Endometrium (tissue), 2 donors: ENCODE results near the gene BRD3.

Source experiments
- FAIRE-seq: peaks from 2 replicates; lab custom pipeline; 2012; peaks lifted over from hg19 to GRCh38; lab: Jason Lieb, UNC
- donor health status: control.
- donor health status: control.

Gene BRD3

GRCh38 chr9:134010310-134011173, 57.3 kb downstream of the BRD3 start:
- FAIRE-seq, result no peak

- FAIRE-seq, result no peak
Measured at GRCh38 chr9:134007571-134007970, 60.3 kb downstream of the BRD3 start.

- FAIRE-seq, result no peak
Measured at GRCh38 chr9:134007150-134007549, 60.7 kb downstream of the BRD3 start.

- no peak for FAIRE-seq
Measured at GRCh38 chr9:134005381-134005780, 62.4 kb downstream of the BRD3 start.

- FAIRE-seq, result no peak
Measured at GRCh38 chr9:134004881-134005280, 62.9 kb downstream of the BRD3 start.

GRCh38 chr9:134004131-134004873, 63.5 kb downstream of the BRD3 start:
- no peak for FAIRE-seq

- no peak for FAIRE-seq
Measured at GRCh38 chr9:134003237-134003636, 64.6 kb downstream of the BRD3 start.

- no peak for FAIRE-seq
Measured at GRCh38 chr9:134002796-134003195, 65.0 kb downstream of the BRD3 start.

- no peak for FAIRE-seq
Measured at GRCh38 chr9:133999851-134000265, 68.0 kb downstream of the BRD3 start.

GRCh38 chr9:133998915-133999595, 68.8 kb downstream of the BRD3 start:
- FAIRE-seq, result no peak

GRCh38 chr9:133997584-133997983, 70.2 kb downstream of the BRD3 start:
- FAIRE-seq, result no peak

GRCh38 chr9:133996531-133997520, 71.0 kb downstream of the BRD3 start:
- FAIRE-seq, result no peak

GRCh38 chr9:133995012-133995896, 72.6 kb downstream of the BRD3 start:
- no peak for FAIRE-seq

GRCh38 chr9:133994353-133995011, 73.3 kb downstream of the BRD3 start:
- no peak for FAIRE-seq

- FAIRE-seq, result no peak
Measured at GRCh38 chr9:133993635-133994253, 74.1 kb downstream of the BRD3 start.

GRCh38 chr9:133992780-133993634, 74.8 kb downstream of the BRD3 start:
- FAIRE-seq, result peak; percentile 29

GRCh38 chr9:133991964-133992779, 75.7 kb downstream of the BRD3 start, which contains the start of gene VAV2:
Gene VAV2 (minus strand): TSS chr9:133992324. CDS start chr9:133992278, 46 bp downstream.
- no peak for FAIRE-seq
